GM12801 (cell line): ENCODE measurements around the gene C17orf67.

Experiments
- CTCF ChIP-seq: IDR thresholded peaks from one replicate; pipeline ENCODE4 v1.5.1; 2011; ENCODE audit warnings: control low read depth; ENCODE audit not compliant: insufficient read length; ENCODE audit errors: extremely low read depth

C17orf67 gene

GRCh38 chr17:56793957-56794356 lies 39.8 kb downstream of the C17orf67 start:
- no peak for TF ChIP-seq CTCF

- no peak for TF ChIP-seq CTCF
These were observed 40.2 kb downstream of the C17orf67 start for GRCh38 chr17:56793531-56793930.

- TF ChIP-seq CTCF: no peak
These were observed 41.5 kb downstream of the C17orf67 start for GRCh38 chr17:56792267-56792666.

GRCh38 chr17:56786989-56787482 lies 46.7 kb downstream of the C17orf67 start:
- no peak for TF ChIP-seq CTCF

GRCh38 chr17:56785997-56786680 lies 47.6 kb downstream of the C17orf67 start:
- TF ChIP-seq CTCF: no peak

- no peak for TF ChIP-seq CTCF
These were observed 48.3 kb downstream of the C17orf67 start for GRCh38 chr17:56785405-56785804.

- TF ChIP-seq CTCF: no peak
These were observed 51.4 kb downstream of the C17orf67 start for GRCh38 chr17:56782338-56782737.
